H1 (cell line): ENCODE data around the gene ENPP6. TPM values are rescaled to one million over a fixed set of nuclear protein-coding genes. Genes with fewer than 3 reads are reported as not detected.

Experiments used
- CTCF ChIA-PET: fragments of 300-600 bp; sonication (Branson Sonifier 250); formaldehyde crosslinking; loops from one replicate; lab custom pipeline; 2021; ENCODE audit not compliant: partially characterized antibody; lab: Charles Lee
- POLR2A ChIA-PET: fragments of 300-600 bp; sonication (Branson Sonifier 250); formaldehyde crosslinking; loops from one replicate; lab custom pipeline; 2021; ENCODE audit warnings: inconsistent platforms; ENCODE audit not compliant: partially characterized antibody; lab: Charles Lee
- DNase-seq, 2 experiments: peaks; one replicate each; pipeline versions ENCODE4 v3.0.0 to v3.0.0-alpha.2; 2010 to 2022; ENCODE audit warnings: low spot score in 2 of 2, low read depth in 1 of 2, mixed read lengths in 1 of 2
- FAIRE-seq: peaks from 2 replicates; lab custom pipeline; 2011; peaks lifted over from hg19 to GRCh38; lab: Jason Lieb, UNC
- H2AFZ ChIP-seq: 2 replicates; pipeline ENCODE4 v1.8.1; 2012; ENCODE audit warnings: low read length, inconsistent platforms
- H2AK5ac ChIP-seq: 2 replicates; pipeline ENCODE4 v1.6.1; 2013; ENCODE audit warnings: low read depth, low read length
- H2BK120ac ChIP-seq: replicated peaks from 2 replicates; pipeline ENCODE3; 2013; ENCODE audit warnings: low read depth, low read length, inconsistent platforms
- H2BK12ac ChIP-seq: 2 replicates; pipeline ENCODE4 v1.6.1; 2013; ENCODE audit warnings: low read depth, low read length
- H2BK15ac ChIP-seq: 2 replicates; pipeline ENCODE4 v1.6.1; 2013; ENCODE audit warnings: low read length
- H2BK20ac ChIP-seq: 2 replicates; pipeline ENCODE4 v1.6.1; 2013; ENCODE audit warnings: low read length
- H2BK5ac ChIP-seq: 2 replicates; pipeline ENCODE4 v1.6.1; 2013; ENCODE audit warnings: low read depth, low read length
- H3K14ac ChIP-seq: 2 replicates; pipeline ENCODE4 v1.6.1; 2013; ENCODE audit warnings: inconsistent platforms; ENCODE audit not compliant: insufficient read length
- H3K18ac ChIP-seq: 2 replicates; pipeline ENCODE4 v1.6.1; 2013; ENCODE audit warnings: low read length; ENCODE audit errors: extremely low read depth
- H3K23ac ChIP-seq: 2 replicates; pipeline ENCODE4 v1.6.1; 2013; ENCODE audit warnings: inconsistent platforms; ENCODE audit not compliant: insufficient read length
- H3K23me2 ChIP-seq: 2 replicates; pipeline ENCODE4 v1.6.1; 2013; ENCODE audit warnings: low read depth, low read length
- H3K27ac ChIP-seq: 2 replicates; pipeline ENCODE4 v1.6.1; 2011; ENCODE audit warnings: low read depth, low read length, inconsistent platforms
- H3K27me3 ChIP-seq, 4 experiments: replicated peaks in 1 of 4; 1 replicate in 1 of 4; 2 replicates in 3 of 4; pipeline versions ENCODE4 v1.6.1 to v1.8.1; 2011 to 2013; ENCODE audit warnings: low read length in 3 of 4, mild to moderate bottlenecking in 3 of 4, inconsistent platforms in 2 of 4, mixed read lengths in 2 of 4, moderate library complexity in 1 of 4; ENCODE audit not compliant: control insufficient read depth in 3 of 4, insufficient read depth in 3 of 4; ENCODE audit errors: extremely low read depth in 1 of 4
- H3K36me3 ChIP-seq, 4 experiments: 2 replicates each; pipeline versions ENCODE4 v1.6.1 to v1.8.1; 2011 to 2013; ENCODE audit warnings: mild to moderate bottlenecking in 4 of 4, low read length in 3 of 4, moderate library complexity in 2 of 4, control low read depth in 1 of 4, inconsistent platforms in 1 of 4; ENCODE audit not compliant: insufficient read depth in 4 of 4, control insufficient read depth in 2 of 4
- H3K4ac ChIP-seq: replicated peaks from 2 replicates; pipeline ENCODE3; 2013; ENCODE audit warnings: low read length, low read depth, mixed read lengths, inconsistent platforms; ENCODE audit not compliant: insufficient read length
- H3K4me1 ChIP-seq, 4 experiments: replicated peaks in 1 of 4; 1 replicate in 1 of 4; 2 replicates in 3 of 4; pipeline versions ENCODE4 v1.6.1 to v1.8.1; 2011 to 2013; ENCODE audit warnings: low read length in 3 of 4, inconsistent platforms in 2 of 4, mixed read lengths in 1 of 4; ENCODE audit not compliant: insufficient read depth in 4 of 4, control insufficient read depth in 3 of 4
- H3K4me2 ChIP-seq, 2 experiments: 2 replicates each; pipeline versions ENCODE4 v1.6.1 to v1.8.1; 2011 to 2013; ENCODE audit warnings: low read depth in 2 of 2, low read length in 2 of 2, control low read depth in 1 of 2, inconsistent platforms in 1 of 2, mild to moderate bottlenecking in 1 of 2; ENCODE audit not compliant: insufficient read depth in 1 of 2
- H3K4me3 ChIP-seq, 4 experiments: fragments of 200-600, 300-600 bp in 1 of 4; sonication (generic), shearing (Covaris generic), sonication (Bioruptor Twin) in 1 of 4; 2 replicates each; pipeline versions ENCODE4 v1.5.1 to v1.8.1; 2011 to 2016; ENCODE audit warnings: low read length in 4 of 4, low read depth in 3 of 4, control low read depth in 2 of 4, inconsistent platforms in 2 of 4, mild to moderate bottlenecking in 2 of 4, mixed read lengths in 1 of 4, moderate library complexity in 1 of 4; ENCODE audit not compliant: insufficient read depth in 2 of 4; ENCODE audit errors: extremely low read depth in 1 of 4
- H3K56ac ChIP-seq: replicated peaks from 2 replicates; pipeline ENCODE3; 2013; ENCODE audit warnings: low read depth, mild to moderate bottlenecking, mixed read lengths, low read length, inconsistent platforms; ENCODE audit not compliant: insufficient read length
- H3K79me1 ChIP-seq: 2 replicates; pipeline ENCODE4 v1.6.1; 2013; ENCODE audit warnings: low read depth, low read length, control low read depth
- H3K79me2 ChIP-seq, 2 experiments: 2 replicates each; pipeline versions ENCODE4 v1.6.1 to v1.8.1; 2012 to 2013; ENCODE audit warnings: low read length in 2 of 2, mild to moderate bottlenecking in 2 of 2, inconsistent platforms in 1 of 2; ENCODE audit not compliant: insufficient read depth in 2 of 2, control insufficient read depth in 1 of 2
- H3K9ac ChIP-seq, 4 experiments: replicated peaks in 1 of 4; 1 replicate in 1 of 4; 2 replicates in 3 of 4; pipeline versions ENCODE4 v1.6.1 to v1.8.1; 2011 to 2013; ENCODE audit warnings: low read depth in 3 of 4, low read length in 3 of 4, control low read depth in 2 of 4, mild to moderate bottlenecking in 2 of 4, moderate library complexity in 2 of 4, inconsistent platforms in 1 of 4; ENCODE audit errors: extremely low read depth in 1 of 4
- H3K9me3 ChIP-seq, 2 experiments: 2 replicates each; pipeline versions ENCODE4 v1.6.1 to v1.8.1; 2012 to 2013; ENCODE audit warnings: mild to moderate bottlenecking in 2 of 2, moderate library complexity in 2 of 2, control low read depth in 1 of 2, inconsistent platforms in 1 of 2, low read depth in 1 of 2, low read length in 1 of 2, mixed read lengths in 1 of 2; ENCODE audit not compliant: insufficient read depth in 2 of 2
- H4K20me1 ChIP-seq, 2 experiments: replicated peaks in 1 of 2; 2 replicates each; pipeline versions ENCODE3 to v1.8.1; 2011 to 2013; ENCODE audit warnings: inconsistent platforms in 2 of 2, low read length in 2 of 2, mild to moderate bottlenecking in 1 of 2; ENCODE audit not compliant: insufficient read depth in 2 of 2, control insufficient read depth in 1 of 2
- H4K5ac ChIP-seq: 2 replicates; pipeline ENCODE4 v1.6.1; 2013; ENCODE audit warnings: low read length, low read depth, mixed read lengths, inconsistent platforms; ENCODE audit not compliant: insufficient read length
- H4K8ac ChIP-seq: 2 replicates; pipeline ENCODE4 v1.8.0; 2013; ENCODE audit warnings: mild to moderate bottlenecking, moderate library complexity, low read length, inconsistent platforms; ENCODE audit not compliant: insufficient read depth; ENCODE audit errors: extremely low read depth
- H4K91ac ChIP-seq: replicated peaks from 2 replicates; pipeline ENCODE3; 2013; ENCODE audit warnings: low read length, mixed read lengths, inconsistent platforms; ENCODE audit not compliant: insufficient read length
- ASH2L ChIP-seq: fragments of 200-600, 300-600 bp; sonication (generic); IDR thresholded peaks from one replicate; pipeline ENCODE4 v1.7.1; 2017; ENCODE audit warnings: low read length
- CTBP2 ChIP-seq: IDR thresholded peaks from 2 replicates; pipeline ENCODE4 v1.7.0; 2011; ENCODE audit warnings: borderline replicate concordance, mild to moderate bottlenecking, moderate library complexity, mixed read lengths, low read length; ENCODE audit not compliant: insufficient read depth, insufficient read length
- EGR1 ChIP-seq: IDR thresholded peaks from 2 replicates; pipeline ENCODE4 v1.6.1; 2011; ENCODE audit warnings: low read depth, low read length, borderline replicate concordance
- JUN ChIP-seq: IDR thresholded peaks from 2 replicates; pipeline ENCODE4 v1.6.1; 2011; ENCODE audit warnings: low read depth, mild to moderate bottlenecking, improper control_type of control experiment, low read length
- KDM5A ChIP-seq: fragments of 200-600 bp; IDR thresholded peaks from 2 replicates; pipeline ENCODE4 v1.7.1; 2012; ENCODE audit warnings: mild to moderate bottlenecking, low read length, inconsistent platforms, mixed read lengths
- MAFK ChIP-seq: IDR thresholded peaks from 2 replicates; pipeline ENCODE4 v1.6.1; 2012; ENCODE audit warnings: low read depth, mild to moderate bottlenecking, improper control_type of control experiment, low read length
- POLR2AphosphoS5 ChIP-seq: IDR thresholded peaks from 2 replicates; pipeline ENCODE4 v1.6.1; 2011; ENCODE audit warnings: low read depth, low read length
- RNF2 ChIP-seq: fragments of 200-900, 300-1000 bp; sonication (generic); IDR thresholded peaks from 2 replicates; pipeline ENCODE4 v1.7.1; 2016; ENCODE audit warnings: borderline replicate concordance, low read depth, mild to moderate bottlenecking, antibody characterized with exemption, low read length; ENCODE audit not compliant: poor library complexity, severe bottlenecking; ENCODE audit errors: missing control alignments
- RXRA ChIP-seq: IDR thresholded peaks from 2 replicates; pipeline ENCODE4 v1.6.1; 2011; ENCODE audit warnings: low read depth, mild to moderate bottlenecking, low read length, moderate library complexity; ENCODE audit not compliant: insufficient read depth
- SIX5 ChIP-seq: IDR thresholded peaks from 2 replicates; pipeline ENCODE4 v1.6.1; 2011; ENCODE audit warnings: mild to moderate bottlenecking, low read depth, low read length
- SP2 ChIP-seq: IDR thresholded peaks from 2 replicates; pipeline ENCODE4 v1.6.1; 2012; ENCODE audit warnings: mild to moderate bottlenecking, low read length, inconsistent platforms
- WGBS, 2 experiments: shearing (Covaris generic) in 1 of 2; methylation state at CpG; one replicate each; pipeline versions ENCODE4 v1.1.6 to v1.1.7; 2013 to 2015; ENCODE audit warnings: low lambda C conversion rate in 2 of 2, mixed read lengths in 2 of 2, inconsistent platforms in 1 of 2, low coverage in 1 of 2, missing lambda C conversion rate in 1 of 2; ENCODE audit not compliant: insufficient replicate concordance in 2 of 2, insufficient coverage in 1 of 2, insufficient read length in 1 of 2; ENCODE audit errors: extremely low coverage in 1 of 2, missing lambda C conversion rate in 1 of 2; 5-methylcytosine and 5-hydroxymethylcytosine counted together
- polyA plus RNA-seq, 7 experiments: library from polyadenylated mRNA; depleted of rRNA in 3 of 7; stranded (reverse) in 5 of 7; unstranded in 2 of 7; fragments of >200 nt in 5 of 7; fragments of 200-250 nt in 2 of 7; gene quantifications; 1 replicate in 5 of 7; 2 replicates in 1 of 7; 4 replicates in 1 of 7; pipeline versions ENCODE4 v1.2.1 to v1.2.3, GENCODE V29; 2011 to 2013; ENCODE audit warnings: missing spikeins in 2 of 7, mixed read lengths in 2 of 7
- total RNA-seq: library from RNA; stranded (reverse); fragmentation: NEBNext Ultra II Directional; extraction: Animal tissue kit (Norgen Biotek cat#: 25700); gene quantifications from 2 replicates; pipeline ENCODE4 v1.2.1, GENCODE V29; 2021

Gene ENPP6
- total and polyA plus RNA-seq, 2 of the 8 experiments (the other 6 are each of a cell fraction or from before 2014, with no cell fraction given) = 0.11 to 0.20 TPM

DNA sequence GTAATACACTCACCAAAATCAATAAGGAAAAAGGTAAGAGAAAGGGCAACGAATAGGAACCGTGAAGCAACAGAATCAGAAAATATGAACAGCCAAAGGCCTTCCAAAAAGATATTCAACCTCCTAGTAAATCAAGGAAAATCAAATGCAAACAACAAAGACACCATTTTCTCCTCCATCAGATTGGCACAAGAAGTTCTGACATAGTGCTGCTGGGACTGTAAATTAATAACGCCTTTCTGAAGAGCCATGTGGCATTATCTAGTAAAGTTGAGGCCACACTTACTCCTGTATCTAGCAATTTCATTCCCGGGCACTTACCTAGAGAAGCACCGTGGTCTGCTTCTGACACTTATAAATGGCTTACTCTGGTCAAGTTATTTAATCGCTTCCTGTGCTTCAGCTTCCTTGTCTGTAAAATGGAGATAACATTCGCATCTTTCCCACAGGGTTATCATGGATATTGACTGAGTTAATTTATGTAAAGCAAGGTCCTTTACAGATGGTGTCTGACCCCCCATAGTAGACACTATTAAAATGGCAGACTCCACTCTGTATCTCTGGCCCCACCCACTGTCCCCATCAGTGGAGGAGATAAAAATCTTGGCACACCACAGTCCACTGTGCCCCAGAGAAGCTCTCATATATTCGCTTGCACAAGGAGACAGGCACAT is 20.5 kb upstream of the ENPP6 start:
- Histone ChIP-seq H2AK5ac (no peak overlapping the region), H2BK20ac (no peak overlapping the region), H3K4me2 (no peak overlapping the region), H4K8ac (no peak overlapping the region), H4K91ac (no peak overlapping the region), H3K79me2 (no peaks in the 10 kb centered on the region), H3K79me1 (no peaks in the 10 kb centered on the region), H3K4me3 (no peak overlapping the region), H3K23ac (no peak overlapping the region), H3K18ac (no peak overlapping the region), H3K36me3 (no peaks in the 10 kb centered on the region), H3K27ac (no peak overlapping the region), H2BK120ac (no peak overlapping the region), H4K5ac (no peak overlapping the region), H4K20me1 (no peaks in the 10 kb centered on the region), H3K9ac (no peak overlapping the region), H2BK5ac (no peak overlapping the region), H3K23me2 (no peaks in the 10 kb centered on the region), H3K56ac (no peak overlapping the region), H3K4me1 (no peaks in the 10 kb centered on the region), H3K27me3 (no peaks in the 10 kb centered on the region), H2AFZ (no peak overlapping the region), H3K9me3 (no peaks in the 10 kb centered on the region), H2BK15ac (no peak overlapping the region), H3K14ac (no peak overlapping the region), H2BK12ac (no peak overlapping the region), H3K4ac (no peak overlapping the region)
- DNase-seq (no peak), FAIRE-seq (no peak)
- WGBS, 2 experiments = 91% methylated on average over 8 of the region's 8 CpGs; no CpG with 5 or more reads in 1 of the 2 experiments
- POLR2A ChIA-PET = no interaction called here
- CTCF ChIA-PET = interaction anchor here (1.1 to 1.9 kb wide), 3 partner anchors 15 to 71 kb away, joined by 3 to 6 read pairs (median 5); no protein-coding TSS in a partner anchor
- TF ChIP-seq MAFK (no peak), EGR1 (no peak), CTBP2 (no peak), ASH2L (no peak), RNF2 (no peak), POLR2AphosphoS5 (no peak), KDM5A (no peak), SP2 (no peak), SIX5 (no peak), RXRA (no peak), JUN (no peak)
